ENCODE data around the gene YY1. TPM values are rescaled to one million over a fixed set of nuclear protein-coding genes. Genes with fewer than 3 reads are reported as not detected.

YY1 gene
- total and polyA plus RNA-seq, 2 experiments from 2014 or later: 38.2 to 43.3 TPM

- Histone ChIP-seq H4K20me1 (ENCODE audit: insufficient read depth) (peaks cover 9% of the 10 kb centered on the region), H3F3A (ENCODE audit: insufficient read depth) (peaks cover 36% of the 10 kb centered on the region), H3K9ac (peak overlapping the region; percentile 92), H3K4me2 (ENCODE audit: unreplicated experiment) (peak overlapping the region; percentile 97), H3K27ac (peak overlapping the region; percentile 89), H3K9me3 (ENCODE audit: low read depth) (no peaks in the 10 kb centered on the region), H3K79me2 (ENCODE audit: insufficient read depth) (peaks cover 82% of the 10 kb centered on the region), H2AFZ (0 out of 2 replicates have a peak overlapping the region, but pooled peaks have one; percentile 3), H3K36me3 (ENCODE audit: low read depth) (no peaks in the 10 kb centered on the region; the same call in 1 of the 2 replicates), H3K4me1 (ENCODE audit: insufficient read depth) (peaks cover 41% of the 10 kb centered on the region), H3K27me3 (replicated peaks; ENCODE audit: insufficient read depth) (no peaks in the 10 kb centered on the region), H3K9me2 (ENCODE audit: insufficient read depth) (no peaks in the 10 kb centered on the region), H3K4me3 (peak overlapping the region; percentile 90)
- in situ Hi-C loops (cut with MboI): no loop called here
- 0% methylated on average over 13 of the region's 13 CpGs for WGBS, 2 experiments (ENCODE audit: low coverage in 1 of 2, low lambda C conversion rate in 2 of 2, missing lambda C conversion rate in 2 of 2)
- no peak for DNase-seq
- TF ChIP-seq EZH2phosphoT487 (IDR thresholded peaks at IDR 0.05; ENCODE audit: insufficient read depth, low read depth) (no peak), EZH2 (IDR thresholded peaks at IDR 0.05; ENCODE audit: insufficient read depth, poor library complexity, severe bottlenecking) (no peak)
These were observed 1.7 kb downstream of the YY1 start for GRCh38 chr14:100240668-100241032.

GRCh38 chr14:100241279-100241678 is 2.3 kb downstream of the YY1 start:
- H4K20me1 ChIP-seq (ENCODE audit: insufficient read depth): peaks cover 12% of the 10 kb centered on the region
- H3K27me3 ChIP-seq (replicated peaks; ENCODE audit: insufficient read depth): no peaks in the 10 kb centered on the region
- no peak for TF ChIP-seq EZH2 (IDR thresholded peaks at IDR 0.05; ENCODE audit: insufficient read depth, poor library complexity, severe bottlenecking)
- TF ChIP-seq EZH2phosphoT487 (IDR thresholded peaks at IDR 0.05; ENCODE audit: insufficient read depth, low read depth): no peak
- H3K4me2 ChIP-seq (ENCODE audit: unreplicated experiment): peak overlapping the region; percentile 97
- H2AFZ ChIP-seq: no peak overlapping the region
- peak overlapping the region; percentile 92 for H3K9ac ChIP-seq
- no peaks in the 10 kb centered on the region; the same call in 1 of the 2 replicates for H3K36me3 ChIP-seq (ENCODE audit: low read depth)
- peaks cover 36% of the 10 kb centered on the region for H3F3A ChIP-seq (ENCODE audit: insufficient read depth)
- H3K9me3 ChIP-seq (ENCODE audit: low read depth): no peaks in the 10 kb centered on the region
- 37 to 40% methylated on average over 3 of the region's 3 CpGs for WGBS, 2 experiments (ENCODE audit: low coverage in 1 of 2, low lambda C conversion rate in 2 of 2, missing lambda C conversion rate in 2 of 2)
- peaks cover 43% of the 10 kb centered on the region for H3K4me1 ChIP-seq (ENCODE audit: insufficient read depth)
- in situ Hi-C loops (cut with MboI): no loop called here
- peak overlapping the region; percentile 89 for H3K27ac ChIP-seq
- peaks cover 82% of the 10 kb centered on the region for H3K79me2 ChIP-seq (ENCODE audit: insufficient read depth)
- H3K9me2 ChIP-seq (ENCODE audit: insufficient read depth): no peaks in the 10 kb centered on the region
- peak overlapping the region; percentile 90 for H3K4me3 ChIP-seq
- DNase-seq: peak; percentile 34

GRCh38 chr14:100243020-100243419 is 4.1 kb downstream of the YY1 start:
- Histone ChIP-seq H3K4me1 (ENCODE audit: insufficient read depth) (peaks cover 45% of the 10 kb centered on the region), H3K27me3 (replicated peaks; ENCODE audit: insufficient read depth) (no peaks in the 10 kb centered on the region), H3K79me2 (ENCODE audit: insufficient read depth) (peaks cover 82% of the 10 kb centered on the region), H3K27ac (no peak overlapping the region), H3K9me3 (ENCODE audit: low read depth) (no peaks in the 10 kb centered on the region), H4K20me1 (ENCODE audit: insufficient read depth) (peaks cover 19% of the 10 kb centered on the region; the same call in 1 of the 2 replicates), H3K9ac (no peak overlapping the region), H3K4me2 (ENCODE audit: unreplicated experiment) (peak overlapping the region; percentile 4), H3K36me3 (ENCODE audit: low read depth) (no peaks in the 10 kb centered on the region; the same call in 1 of the 2 replicates), H2AFZ (no peak overlapping the region), H3K9me2 (ENCODE audit: insufficient read depth) (no peaks in the 10 kb centered on the region), H3K4me3 (no peak overlapping the region), H3F3A (ENCODE audit: insufficient read depth) (peaks cover 34% of the 10 kb centered on the region)
- in situ Hi-C loops (cut with MboI): no loop called here
- WGBS, 2 experiments (ENCODE audit: low coverage in 1 of 2, low lambda C conversion rate in 2 of 2, missing lambda C conversion rate in 2 of 2): 88 to 91% methylated on average over 3 of the region's 3 CpGs
- DNase-seq: no peak
- TF ChIP-seq EZH2 (IDR thresholded peaks at IDR 0.05; ENCODE audit: insufficient read depth, poor library complexity, severe bottlenecking): no peak
- TF ChIP-seq EZH2phosphoT487 (IDR thresholded peaks at IDR 0.05; ENCODE audit: insufficient read depth, low read depth): no peak

- peak; percentile 61 for DNase-seq
- Histone ChIP-seq H3K4me3 (no peak overlapping the region), H3K36me3 (ENCODE audit: low read depth) (no peaks in the 10 kb centered on the region; the same call in 1 of the 2 replicates), H3K27ac (no peak overlapping the region), H3K9ac (no peak overlapping the region), H3K9me2 (ENCODE audit: insufficient read depth) (no peaks in the 10 kb centered on the region), H3K9me3 (ENCODE audit: low read depth) (no peaks in the 10 kb centered on the region), H3F3A (ENCODE audit: insufficient read depth) (peaks cover 27% of the 10 kb centered on the region), H3K4me1 (ENCODE audit: insufficient read depth) (peaks cover 33% of the 10 kb centered on the region), H4K20me1 (ENCODE audit: insufficient read depth) (peaks cover 51% of the 10 kb centered on the region), H2AFZ (no peak overlapping the region), H3K4me2 (ENCODE audit: unreplicated experiment) (peak overlapping the region; percentile 17), H3K27me3 (replicated peaks; ENCODE audit: insufficient read depth) (no peaks in the 10 kb centered on the region), H3K79me2 (ENCODE audit: insufficient read depth) (peaks cover 100% of the 10 kb centered on the region)
- TF ChIP-seq EZH2 (IDR thresholded peaks at IDR 0.05; ENCODE audit: insufficient read depth, poor library complexity, severe bottlenecking) (no peak), EZH2phosphoT487 (IDR thresholded peaks at IDR 0.05; ENCODE audit: insufficient read depth, low read depth) (no peak)
- 32 to 37% methylated on average over 3 of the region's 3 CpGs for WGBS, 2 experiments (ENCODE audit: low coverage in 1 of 2, low lambda C conversion rate in 2 of 2, missing lambda C conversion rate in 2 of 2)
- in situ Hi-C loops (cut with MboI): no loop called here
These were observed 8.0 kb downstream of the YY1 start for GRCh38 chr14:100246809-100247428.

Data from GM23248 (cell line).